Thoracic aorta (tissue), 2 donors: ENCODE measurements around the gene HDAC4. TPM values are rescaled to one million over a fixed set of nuclear protein-coding genes. Genes with fewer than 3 reads are reported as not detected.

Experiments used
- ATAC-seq: fragments of 150-250 bp; one replicate; pipeline ENCODE4 v1.8.0; 2017; ENCODE audit warnings: low read depth; ENCODE audit not compliant: insufficient number of reproducible peaks, low FRiP score
- DNase-seq: peaks from one replicate; pipeline ENCODE4 v3.0.0-alpha.2; 2020; ENCODE audit warnings: low spot score
- H3K27ac ChIP-seq, 2 donors: fragments of 200-600 bp; sonication (generic); 1 replicate in 1 of 2; 2 replicates in 1 of 2; pipeline ENCODE4 v1.5.1; 2016; ENCODE audit warnings: mild to moderate bottlenecking in 2 of 2, moderate library complexity in 2 of 2
- H3K27me3 ChIP-seq: fragments of 200-600 bp; sonication (generic); replicated peaks from 2 replicates; pipeline ENCODE4 v1.6.0; 2016; ENCODE audit warnings: mild to moderate bottlenecking; ENCODE audit not compliant: insufficient read depth
- H3K36me3 ChIP-seq: fragments of 200-600 bp; sonication (generic); one replicate; pipeline ENCODE4 v1.5.1; 2016
- H3K4me1 ChIP-seq, 2 donors: fragments of 200-600 bp; sonication (generic); 1 replicate in 1 of 2; 2 replicates in 1 of 2; pipeline versions ENCODE4 v1.5.1 to v1.6.0; 2016; ENCODE audit warnings: low read depth in 2 of 2, mild to moderate bottlenecking in 1 of 2; ENCODE audit not compliant: control insufficient read depth in 1 of 2
- H3K4me3 ChIP-seq: fragments of 200-600 bp; sonication (generic); 2 replicates; pipeline ENCODE4 v1.5.1; 2016; ENCODE audit warnings: mild to moderate bottlenecking
- H3K9me3 ChIP-seq: fragments of 200-600 bp; sonication (generic); 2 replicates; pipeline ENCODE4 v1.5.1; 2016
- total RNA-seq, 2 donors: library from RNA; depleted of rRNA; stranded (reverse); fragments of >200 nt; gene quantifications; one replicate each; pipeline versions ENCODE4 v1.1.0 to v1.2.3, GENCODE V29; 2016
- TF ChIP-seq, protein P1 (sequence below): fragments of 200-600 bp; sonication (generic); IDR thresholded peaks from one replicate; pipeline ENCODE4 v1.5.1; 2019; ENCODE audit warnings: antibody characterized with exemption

The HDAC4 gene
- total RNA-seq, 2 donors from 2014 or later, result 79.2 to 163 TPM

DNA sequence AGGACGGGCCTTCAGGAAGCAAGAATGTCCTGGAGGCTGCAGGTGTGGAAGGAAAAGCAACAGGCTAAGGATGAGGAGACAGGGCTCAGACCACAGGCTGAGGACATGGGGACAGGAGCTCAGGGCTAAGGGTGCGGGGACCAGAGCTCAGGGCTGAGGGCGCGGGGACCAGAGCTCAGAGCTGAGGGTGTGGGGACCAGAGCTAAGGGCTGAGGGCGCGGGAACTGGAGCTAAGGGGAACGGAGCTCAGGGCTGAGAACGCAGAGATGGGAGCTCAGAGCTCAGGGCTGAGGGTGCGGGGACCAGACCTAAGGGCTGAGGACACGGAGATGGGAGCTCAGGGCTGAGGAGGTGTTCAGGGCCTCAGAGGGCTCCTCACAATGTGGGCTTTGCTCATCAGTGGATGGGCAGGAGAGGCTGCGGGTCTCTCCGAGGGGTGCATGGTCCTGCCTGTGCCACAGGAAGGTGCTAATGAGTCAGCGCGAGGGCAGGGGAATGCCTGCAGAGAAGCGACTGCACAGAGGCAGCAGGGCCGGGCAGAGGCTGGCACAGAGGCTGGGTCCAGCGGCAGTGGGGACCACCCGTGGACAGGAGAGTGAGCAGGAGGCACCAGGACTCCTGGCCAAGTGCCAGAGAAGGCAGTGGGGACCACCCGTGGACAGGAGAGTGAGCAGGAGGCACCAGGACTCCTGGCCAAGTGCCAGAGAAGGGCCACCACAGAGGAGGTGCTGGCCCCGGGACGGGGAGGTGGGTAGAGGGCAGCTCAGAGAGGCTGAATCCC lies 281.3 kb downstream of the HDAC4 start:
- Histone ChIP-seq H3K9me3 (no peaks in the 10 kb centered on the region), H3K4me3 (no peak overlapping the region), H3K4me1 (peaks cover 0 to under 1% of the 10 kb centered on the region in 2 donors), H3K27ac (no peak overlapping the region), H3K27me3 (no peaks in the 10 kb centered on the region), H3K36me3 (no peaks in the 10 kb centered on the region)
- DNase-seq (no peak), ATAC-seq (no peak)
- TF ChIP-seq, protein P1, sequence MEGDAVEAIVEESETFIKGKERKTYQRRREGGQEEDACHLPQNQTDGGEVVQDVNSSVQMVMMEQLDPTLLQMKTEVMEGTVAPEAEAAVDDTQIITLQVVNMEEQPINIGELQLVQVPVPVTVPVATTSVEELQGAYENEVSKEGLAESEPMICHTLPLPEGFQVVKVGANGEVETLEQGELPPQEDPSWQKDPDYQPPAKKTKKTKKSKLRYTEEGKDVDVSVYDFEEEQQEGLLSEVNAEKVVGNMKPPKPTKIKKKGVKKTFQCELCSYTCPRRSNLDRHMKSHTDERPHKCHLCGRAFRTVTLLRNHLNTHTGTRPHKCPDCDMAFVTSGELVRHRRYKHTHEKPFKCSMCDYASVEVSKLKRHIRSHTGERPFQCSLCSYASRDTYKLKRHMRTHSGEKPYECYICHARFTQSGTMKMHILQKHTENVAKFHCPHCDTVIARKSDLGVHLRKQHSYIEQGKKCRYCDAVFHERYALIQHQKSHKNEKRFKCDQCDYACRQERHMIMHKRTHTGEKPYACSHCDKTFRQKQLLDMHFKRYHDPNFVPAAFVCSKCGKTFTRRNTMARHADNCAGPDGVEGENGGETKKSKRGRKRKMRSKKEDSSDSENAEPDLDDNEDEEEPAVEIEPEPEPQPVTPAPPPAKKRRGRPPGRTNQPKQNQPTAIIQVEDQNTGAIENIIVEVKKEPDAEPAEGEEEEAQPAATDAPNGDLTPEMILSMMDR, result no peak

GRCh38 chr2:239118675-239119211 lies 282.1 kb downstream of the HDAC4 start:
- peaks cover 0 to 8% of the 10 kb centered on the region in 2 donors for H3K4me1 ChIP-seq
- ATAC-seq (no peak), DNase-seq (no peak)
- no peak overlapping the region for H3K27ac ChIP-seq
- TF ChIP-seq, protein P1, result no peak
- no peaks in the 10 kb centered on the region for H3K9me3 ChIP-seq
- no peaks in the 10 kb centered on the region for H3K27me3 ChIP-seq
- no peak overlapping the region for H3K4me3 ChIP-seq
- H3K36me3 ChIP-seq, result no peaks in the 10 kb centered on the region

DNA sequence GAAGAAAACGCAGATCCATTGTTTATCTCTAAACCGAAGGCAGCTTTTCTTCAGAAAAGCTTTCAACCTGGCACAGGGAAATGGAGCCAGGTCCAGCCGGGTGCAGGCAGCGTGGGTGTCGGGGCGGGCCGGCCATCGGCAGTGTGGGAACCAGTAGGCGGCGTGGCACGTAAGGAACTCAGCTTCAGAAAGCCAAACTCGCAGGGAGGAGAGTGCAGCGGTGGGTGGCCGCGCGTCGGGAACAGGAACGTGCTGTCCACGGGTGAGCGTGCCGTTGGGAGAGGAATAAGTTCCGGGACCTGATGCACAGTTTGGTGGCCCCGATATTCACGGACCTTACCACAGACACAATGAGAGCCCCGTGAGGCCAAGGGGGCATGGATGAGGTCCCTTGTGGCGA lies 282.6 kb downstream of the HDAC4 start:
- H3K27ac ChIP-seq, result no peak overlapping the region
- H3K4me3 ChIP-seq, result no peak overlapping the region
- no peaks in the 10 kb centered on the region for H3K27me3 ChIP-seq
- TF ChIP-seq, protein P1, result no peak
- H3K4me1 ChIP-seq, result peaks cover 0 to 13% of the 10 kb centered on the region in 2 donors
- no peaks in the 10 kb centered on the region for H3K36me3 ChIP-seq
- DNase-seq (no peak), ATAC-seq (no peak)
- H3K9me3 ChIP-seq, result no peaks in the 10 kb centered on the region

GRCh38 chr2:239117831-239118230 lies 283.0 kb downstream of the HDAC4 start:
- no peaks in the 10 kb centered on the region for H3K27me3 ChIP-seq
- DNase-seq (no peak), ATAC-seq (no peak)
- TF ChIP-seq, protein P1, result no peak
- H3K4me3 ChIP-seq, result no peak overlapping the region
- no peaks in the 10 kb centered on the region for H3K9me3 ChIP-seq
- H3K4me1 ChIP-seq, result peaks cover 0 to 17% of the 10 kb centered on the region in 2 donors
- H3K27ac ChIP-seq, result no peak overlapping the region
- no peaks in the 10 kb centered on the region for H3K36me3 ChIP-seq

DNA sequence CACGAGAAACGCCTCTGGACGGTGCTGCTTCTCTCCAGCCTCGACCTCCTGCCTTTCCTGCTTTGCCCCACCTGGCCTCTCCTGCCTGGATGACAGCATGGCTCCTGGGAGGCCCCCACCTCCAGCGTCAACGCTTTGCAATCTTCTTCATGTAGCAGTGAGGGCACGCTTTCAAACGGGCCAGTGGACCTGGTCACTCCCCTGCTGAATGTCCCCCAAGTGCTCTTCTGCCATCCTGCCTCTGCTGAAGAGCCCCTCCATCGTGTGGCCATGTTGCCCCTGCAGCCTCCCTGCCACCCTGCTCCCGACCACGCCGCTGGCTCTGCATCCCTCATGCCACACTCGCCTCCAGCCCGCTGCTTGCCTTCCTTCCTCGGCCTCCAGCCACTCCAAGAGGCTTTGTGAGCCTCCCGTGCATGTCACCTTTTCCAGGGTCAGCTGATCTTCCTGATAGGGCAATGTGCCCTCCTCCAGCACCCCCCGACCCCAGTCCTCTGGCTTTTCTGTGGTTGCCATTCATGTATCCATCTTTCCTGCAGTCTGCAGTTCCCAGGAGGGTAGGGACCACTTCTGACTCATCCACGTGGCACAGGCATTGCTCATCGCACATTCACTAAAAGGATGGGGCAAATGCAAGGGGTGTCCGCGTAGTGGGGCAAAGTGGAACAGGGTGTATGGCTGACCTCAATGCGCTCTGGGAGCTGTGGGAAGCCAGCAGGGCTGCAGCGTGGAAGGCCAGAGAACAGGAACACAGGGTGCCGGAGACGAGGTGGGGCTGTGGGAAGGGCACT lies 284.2 kb downstream of the HDAC4 start:
- no peaks in the 10 kb centered on the region for H3K27me3 ChIP-seq
- H3K4me3 ChIP-seq, result no peak overlapping the region
- H3K36me3 ChIP-seq, result no peaks in the 10 kb centered on the region
- peaks cover 0 to 20% of the 10 kb centered on the region in 2 donors for H3K4me1 ChIP-seq
- no peak for ATAC-seq
- DNase-seq, result no peak
- TF ChIP-seq, protein P1, result no peak
- no peaks in the 10 kb centered on the region for H3K9me3 ChIP-seq
- no peak overlapping the region for H3K27ac ChIP-seq
